IPS-20b (cell line): ENCODE results near the gene POU2AF3.
"Not testable (repeated sequence)": the region's sequence is repeated elsewhere in the genome, so short reads cannot be mapped to it uniquely, and the experiment has no call there.

Experiments
- H3K27ac ChIP-seq: one replicate; pipeline ENCODE4 v1.5.1; 2013; ENCODE audit warnings: low read length
- H3K27me3 ChIP-seq: 2 replicates; pipeline ENCODE4 v1.6.1; 2013; ENCODE audit warnings: mild to moderate bottlenecking, low read length, inconsistent platforms; ENCODE audit not compliant: insufficient read depth
- H3K36me3 ChIP-seq: 2 replicates; pipeline ENCODE4 v1.6.1; 2013; ENCODE audit warnings: low read depth, mild to moderate bottlenecking, inconsistent platforms, low read length, moderate library complexity; ENCODE audit not compliant: insufficient read depth
- H3K4me1 ChIP-seq: 2 replicates; pipeline ENCODE4 v1.6.1; 2013; ENCODE audit warnings: mild to moderate bottlenecking, control low read depth, inconsistent platforms, low read length, moderate library complexity; ENCODE audit not compliant: insufficient read depth
- H3K4me3 ChIP-seq: 2 replicates; pipeline ENCODE4 v1.5.1; 2013; ENCODE audit warnings: mild to moderate bottlenecking, low read length, inconsistent platforms
- H3K9ac ChIP-seq: 2 replicates; pipeline ENCODE4 v1.6.1; 2013; ENCODE audit warnings: low read depth, mild to moderate bottlenecking, inconsistent platforms, low read length, moderate library complexity
- H3K9me3 ChIP-seq: 2 replicates; pipeline ENCODE4 v1.6.1; 2013; ENCODE audit warnings: mild to moderate bottlenecking, low read depth, low read length, inconsistent platforms; ENCODE audit not compliant: insufficient read depth

The POU2AF3 gene

GRCh38 chr11:111282562-111283075 is 15.7 kb upstream of the POU2AF3 start:
- H3K4me3 ChIP-seq: no peak overlapping the region
- H3K9ac ChIP-seq: no peak overlapping the region
- H3K4me1 ChIP-seq: no peaks in the 10 kb centered on the region
- H3K27ac ChIP-seq: no peak overlapping the region
- H3K27me3 ChIP-seq: no peaks in the 10 kb centered on the region
- no peaks in the 10 kb centered on the region for H3K36me3 ChIP-seq
- no peaks in the 10 kb centered on the region for H3K9me3 ChIP-seq

DNA sequence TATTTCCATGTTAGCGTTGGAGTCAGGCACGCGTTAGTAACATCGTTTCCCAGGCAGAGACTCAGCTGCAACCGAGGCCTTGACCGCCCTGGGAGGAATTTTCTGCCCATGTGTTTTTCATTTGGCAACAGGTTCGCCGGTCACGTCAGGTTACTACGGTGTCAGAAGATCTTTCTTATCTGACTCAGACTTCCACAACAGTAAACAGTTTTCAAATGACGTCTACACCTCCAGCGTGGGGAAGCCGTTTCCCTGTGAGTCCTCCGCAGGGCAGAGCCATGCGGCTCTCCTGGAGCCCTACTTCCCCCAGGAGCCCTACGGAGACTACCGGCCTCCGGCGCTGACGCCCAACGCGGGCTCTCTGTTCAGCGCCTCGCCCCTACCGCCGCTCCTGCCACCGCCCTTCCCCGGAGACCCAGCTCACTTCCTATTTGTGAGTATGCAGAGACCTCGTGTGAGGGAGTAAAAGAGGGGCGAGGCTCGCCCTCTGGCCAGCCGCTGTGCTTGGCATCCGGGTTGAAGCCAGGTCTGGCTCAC is 14.3 kb upstream of the POU2AF3 start:
- no peaks in the 10 kb centered on the region for H3K27me3 ChIP-seq
- H3K9me3 ChIP-seq: no peaks in the 10 kb centered on the region
- H3K4me1 ChIP-seq: no peaks in the 10 kb centered on the region
- H3K36me3 ChIP-seq: no peaks in the 10 kb centered on the region
- no peak overlapping the region for H3K4me3 ChIP-seq
- no peak overlapping the region for H3K9ac ChIP-seq
- H3K27ac ChIP-seq: no peak overlapping the region

DNA sequence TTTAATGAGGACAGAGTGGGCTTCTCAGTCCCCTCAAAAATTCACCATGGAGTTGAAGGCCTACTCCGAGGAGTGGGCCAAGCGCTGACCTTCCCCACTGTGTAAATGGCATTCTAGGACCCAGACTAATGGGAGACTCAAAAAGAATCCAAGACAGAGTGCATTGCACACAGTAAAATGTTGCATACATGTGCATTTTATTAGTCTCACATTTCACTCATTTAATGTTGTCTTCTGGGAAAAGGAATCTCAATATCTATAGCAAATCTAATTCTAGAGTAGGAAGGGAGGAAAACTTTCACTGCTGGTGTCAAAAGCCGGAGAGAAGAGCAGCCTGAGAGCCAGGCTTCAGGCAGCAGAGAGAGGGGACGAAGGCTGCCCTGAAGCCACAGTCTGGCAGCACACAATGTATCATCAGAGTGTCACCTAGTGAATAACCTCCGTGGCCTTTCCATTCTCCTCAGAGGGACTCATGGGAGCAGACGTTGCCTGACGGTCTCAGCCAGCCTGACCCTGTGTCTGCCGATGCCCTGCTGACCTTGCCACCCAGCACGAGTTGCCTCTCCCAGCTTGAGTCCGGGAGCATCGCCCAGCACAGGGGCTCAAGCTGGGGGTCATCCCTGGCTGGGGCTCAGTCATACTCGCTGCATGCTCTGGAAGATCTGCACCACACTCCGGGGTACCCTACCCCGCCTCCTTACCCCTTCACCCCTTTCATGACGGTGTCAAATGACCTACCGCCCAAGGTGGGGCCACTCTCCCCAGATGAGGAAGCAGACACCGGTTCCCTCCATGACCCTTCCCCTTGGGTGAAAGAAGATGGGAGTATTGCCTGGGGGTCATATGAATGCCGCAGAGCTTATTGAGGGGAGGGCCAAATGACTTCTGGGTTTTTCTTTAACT is 12.9 kb upstream of the POU2AF3 start:
- no peak overlapping the region for H3K9ac ChIP-seq
- no peaks in the 10 kb centered on the region for H3K9me3 ChIP-seq
- H3K36me3 ChIP-seq: no peaks in the 10 kb centered on the region
- H3K4me3 ChIP-seq: no peak overlapping the region
- H3K4me1 ChIP-seq: no peaks in the 10 kb centered on the region
- no peaks in the 10 kb centered on the region for H3K27me3 ChIP-seq
- H3K27ac ChIP-seq: no peak overlapping the region

DNA sequence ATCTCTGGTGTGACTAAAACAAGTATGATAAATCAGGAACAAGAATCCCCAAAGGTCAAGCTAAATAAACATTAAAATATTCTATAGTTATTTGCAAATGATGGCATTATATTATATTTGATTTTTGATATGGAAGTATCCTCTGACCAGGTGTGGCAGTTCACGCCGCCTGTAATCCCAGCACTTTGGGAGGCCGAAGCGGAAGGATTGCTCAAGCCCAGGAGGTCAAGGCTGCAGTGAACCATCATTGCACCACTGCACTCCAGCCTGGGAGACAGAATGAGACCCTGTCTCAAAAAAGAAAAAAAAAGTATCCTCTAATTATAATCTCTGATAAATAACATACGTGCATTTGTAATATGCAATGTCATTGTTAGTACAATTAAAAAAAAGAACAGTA is 6.6 kb upstream of the POU2AF3 start:
- H3K27ac ChIP-seq: no peak overlapping the region
- no peak overlapping the region for H3K4me3 ChIP-seq
- H3K9me3 ChIP-seq: no peaks in the 10 kb centered on the region
- H3K36me3 ChIP-seq: no peaks in the 10 kb centered on the region
- H3K4me1 ChIP-seq: no peaks in the 10 kb centered on the region
- no peaks in the 10 kb centered on the region for H3K27me3 ChIP-seq
- H3K9ac ChIP-seq: no peak overlapping the region

DNA sequence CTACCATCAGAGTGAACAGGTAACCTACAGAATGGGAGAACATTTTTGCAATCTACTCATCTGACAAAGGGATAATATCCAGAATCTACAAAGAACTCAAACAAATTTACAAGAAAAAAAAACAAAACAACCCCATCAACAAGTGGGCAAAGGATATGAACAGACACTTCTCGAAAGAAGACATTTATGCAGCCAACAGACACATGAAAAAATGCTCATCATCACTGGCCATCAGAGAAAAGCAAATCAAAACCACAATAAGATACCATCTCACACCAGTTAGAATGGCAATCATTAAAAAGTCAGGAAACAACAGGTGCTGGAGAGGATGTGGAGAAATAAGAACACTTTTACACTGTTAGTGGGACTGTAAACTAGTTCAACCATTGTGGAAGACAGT is 5.9 kb upstream of the POU2AF3 start:
- not testable (repeated sequence) for H3K36me3 ChIP-seq, H3K9me3 ChIP-seq, H3K27me3 ChIP-seq, H3K27ac ChIP-seq, H3K4me3 ChIP-seq, H3K9ac ChIP-seq, H3K4me1 ChIP-seq

DNA sequence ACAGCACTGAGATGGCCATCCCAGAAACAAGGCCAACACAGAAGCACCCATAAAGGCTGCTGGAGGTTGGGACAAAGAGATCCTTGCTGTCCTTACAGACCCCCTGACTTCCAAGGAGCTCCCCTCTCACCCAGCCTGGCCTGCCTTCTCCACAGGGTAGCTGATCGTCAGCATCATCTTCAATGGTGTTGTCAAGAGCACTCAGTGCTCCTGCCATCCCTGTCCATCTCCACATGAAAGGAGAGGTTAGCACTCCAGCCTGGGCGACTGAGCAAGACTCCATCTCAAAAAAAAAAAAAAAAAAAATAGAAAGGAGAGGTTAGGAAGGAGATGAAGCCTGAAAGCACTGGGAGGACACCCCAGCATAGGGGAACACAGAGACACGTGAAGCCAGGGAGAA is 2.1 kb upstream of the POU2AF3 start:
- H3K27ac ChIP-seq: no peak overlapping the region
- peaks cover 8% of the 10 kb centered on the region; the same call in 1 of the 2 replicates for H3K4me1 ChIP-seq
- no peaks in the 10 kb centered on the region for H3K36me3 ChIP-seq
- peaks cover 43% of the 10 kb centered on the region for H3K27me3 ChIP-seq
- H3K4me3 ChIP-seq: no peak overlapping the region
- no peak overlapping the region for H3K9ac ChIP-seq
- H3K9me3 ChIP-seq: no peaks in the 10 kb centered on the region

GRCh38 chr11:111297696-111298095 is 650 bp upstream of the POU2AF3 start:
- H3K4me3 ChIP-seq: no peak overlapping the region
- peaks cover 51% of the 10 kb centered on the region for H3K27me3 ChIP-seq

DNA sequence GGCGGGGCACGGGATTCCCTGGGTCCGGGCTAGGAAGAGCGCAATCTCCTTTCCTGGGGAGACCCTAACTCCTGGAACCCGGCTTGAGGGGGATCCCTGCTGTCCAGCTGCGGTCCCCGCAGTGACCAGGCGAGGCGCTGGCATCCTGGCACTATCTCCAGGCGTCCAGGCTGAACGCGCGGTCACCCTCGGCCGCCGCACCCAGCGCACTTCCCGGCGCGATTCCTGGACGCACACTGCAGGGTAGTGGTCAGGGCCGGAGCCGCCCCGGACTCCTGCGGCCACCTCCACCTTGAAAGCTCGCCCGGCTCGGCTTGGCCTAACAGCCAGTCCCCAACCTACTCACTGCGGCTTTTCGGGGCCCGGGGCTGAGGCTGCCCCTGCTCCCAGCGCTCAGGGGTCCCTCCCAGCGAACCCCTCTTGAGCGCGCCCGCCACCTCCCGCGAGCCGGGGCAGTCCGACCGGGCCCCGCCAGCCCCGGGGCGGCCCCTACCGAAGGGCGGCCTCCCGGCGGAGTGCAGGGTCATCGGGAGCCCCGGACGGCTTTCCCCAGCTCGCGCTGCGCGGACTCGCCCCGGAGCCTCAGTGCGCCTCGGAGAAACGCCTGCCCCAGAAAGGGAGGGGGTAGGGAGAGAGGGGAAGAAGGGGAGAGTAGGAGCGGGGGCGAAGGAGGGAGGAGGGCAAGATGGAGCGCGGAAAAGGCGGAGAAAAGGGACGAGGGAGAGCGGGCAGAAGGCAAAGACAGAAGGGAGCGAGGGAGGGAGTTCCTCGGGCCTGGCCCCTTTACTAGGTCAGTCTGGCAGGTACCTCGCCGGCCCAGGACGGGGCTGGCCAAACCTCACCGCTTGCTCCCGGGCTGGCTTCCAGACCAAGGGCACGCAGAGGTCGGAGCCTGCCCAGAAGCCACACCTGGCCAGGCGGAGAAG is 1.0 kb downstream of the POU2AF3 start:
- H3K4me3 ChIP-seq: peak overlapping the region; percentile 79
- H3K4me1 ChIP-seq: peaks cover 14% of the 10 kb centered on the region; the same call in 1 of the 2 replicates
- no peak overlapping the region for H3K27ac ChIP-seq
- H3K36me3 ChIP-seq: no peaks in the 10 kb centered on the region
- H3K9me3 ChIP-seq: no peaks in the 10 kb centered on the region
- H3K9ac ChIP-seq: peak overlapping the region; percentile 71; the same call in 1 of the 2 replicates
- H3K27me3 ChIP-seq: peaks cover 51% of the 10 kb centered on the region

More at GRCh38 chr11:111297696-111298095, 650 bp upstream of the POU2AF3 start:
- Histone ChIP-seq H3K36me3 (no peaks in the 10 kb centered on the region), H3K9me3 (no peaks in the 10 kb centered on the region), H3K9ac (no peak overlapping the region), H3K4me1 (peaks cover 10% of the 10 kb centered on the region; the same call in 1 of the 2 replicates), H3K27ac (no peak overlapping the region)

DNA sequence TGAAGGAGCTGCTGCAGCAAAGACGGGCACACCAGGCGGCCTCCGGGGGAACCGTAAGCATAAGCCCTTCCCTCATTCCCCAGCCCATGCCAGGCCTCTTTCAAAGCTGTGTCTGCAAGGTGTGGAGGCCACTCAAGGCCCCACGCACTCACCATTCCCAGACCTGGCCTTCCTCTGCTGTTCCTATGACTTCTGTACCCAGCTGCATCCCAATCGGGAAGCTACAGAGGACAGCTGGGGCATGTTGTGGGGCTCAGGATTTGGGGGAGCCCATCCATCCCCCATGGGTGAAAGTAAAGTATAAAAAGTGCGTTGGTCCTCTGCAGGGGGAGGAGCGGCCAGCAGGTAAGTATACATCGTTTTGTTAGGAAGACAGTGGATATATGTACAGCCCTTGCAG is 2.2 kb downstream of the POU2AF3 start:
- no peaks in the 10 kb centered on the region for H3K9me3 ChIP-seq
- peaks cover 14% of the 10 kb centered on the region; the same call in 1 of the 2 replicates for H3K4me1 ChIP-seq
- no peak overlapping the region for H3K9ac ChIP-seq
- no peaks in the 10 kb centered on the region for H3K36me3 ChIP-seq
- H3K27ac ChIP-seq: no peak overlapping the region
- H3K27me3 ChIP-seq: peaks cover 51% of the 10 kb centered on the region
- H3K4me3 ChIP-seq: no peak overlapping the region

GRCh38 chr11:111301004-111301841 is 2.9 kb downstream of the POU2AF3 start:
- Histone ChIP-seq H3K4me3 (no peak overlapping the region), H3K27ac (no peak overlapping the region), H3K9ac (no peak overlapping the region), H3K27me3 (peaks cover 51% of the 10 kb centered on the region), H3K36me3 (no peaks in the 10 kb centered on the region), H3K9me3 (no peaks in the 10 kb centered on the region), H3K4me1 (peaks cover 14% of the 10 kb centered on the region; the same call in 1 of the 2 replicates)

DNA sequence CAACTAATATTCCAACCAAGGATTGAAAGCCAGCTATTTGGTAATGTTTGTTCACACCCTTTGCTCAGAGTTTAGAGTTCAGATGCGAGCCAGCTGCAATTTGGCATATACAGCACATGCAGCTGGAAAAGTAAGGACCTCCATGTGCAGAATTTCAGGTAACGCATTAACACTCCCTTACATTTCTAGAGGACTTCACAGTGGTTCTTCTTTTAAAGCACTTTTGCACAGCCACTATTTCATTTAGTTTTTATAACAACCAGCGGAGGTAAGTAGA is 3.4 kb downstream of the POU2AF3 start:
- H3K27me3 ChIP-seq: peaks cover 51% of the 10 kb centered on the region
- H3K4me3 ChIP-seq: no peak overlapping the region
- H3K9ac ChIP-seq: no peak overlapping the region
- H3K9me3 ChIP-seq: no peaks in the 10 kb centered on the region
- no peak overlapping the region for H3K27ac ChIP-seq
- peaks cover 14% of the 10 kb centered on the region; the same call in 1 of the 2 replicates for H3K4me1 ChIP-seq
- H3K36me3 ChIP-seq: no peaks in the 10 kb centered on the region
